HCT116 (cell line): ENCODE measurements around the gene CATSPERZ.
A peak's percentile ranks its signal among the peaks of the same experiment; 100 is the strongest.

Experiments used
- CTCF ChIP-seq, 3 experiments: fragments of 200-600 bp in 1 of 3; sonication (generic) in 1 of 3; IDR thresholded peaks in 2 of 3; conservative IDR thresholded peaks in 1 of 3; 2 replicates each; pipeline ENCODE4 v1.5.1; 2012 to 2017; ENCODE audit warnings: low read depth in 2 of 3, low read length in 2 of 3, antibody characterized with exemption in 1 of 3, borderline replicate concordance in 1 of 3, control low read depth in 1 of 3, mild to moderate bottlenecking in 1 of 3, mixed read lengths in 1 of 3, mixed run types in 1 of 3, moderate library complexity in 1 of 3; ENCODE audit not compliant: insufficient read depth in 1 of 3
- POLR2A ChIP-seq: IDR thresholded peaks from 2 replicates; pipeline ENCODE4 v1.7.0; 2011; ENCODE audit warnings: borderline replicate concordance; ENCODE audit not compliant: insufficient read depth, insufficient read length; ENCODE audit errors: extremely low read depth
- TCF7L2 ChIP-seq: IDR thresholded peaks from 2 replicates; pipeline ENCODE4 v1.7.0; 2011; ENCODE audit warnings: borderline replicate concordance, inconsistent platforms; ENCODE audit not compliant: insufficient read depth, insufficient read length; ENCODE audit errors: extremely low read depth

- TF ChIP-seq CTCF (IDR thresholded peaks at IDR 0.05 in 2 of 3, conservative IDR thresholded peaks at IDR 0.05 in 1 of 3; ENCODE audit: borderline replicate concordance in 1 of 3, insufficient read depth in 1 of 3, low read depth in 2 of 3, low read length in 2 of 3) (no peak), POLR2A (peak; percentile 14), TCF7L2 (peak; percentile 3)
Observed at GRCh38 chr11:64268893-64269539, 31.1 kb upstream of the CATSPERZ start.
